Retina (tissue), 1 donor: ENCODE measurements around the gene SLC7A1.

Experiments used
- DNase-seq: peaks from one replicate; pipeline ENCODE4 v3.0.0-alpha.2; 2016

The SLC7A1 gene

DNA sequence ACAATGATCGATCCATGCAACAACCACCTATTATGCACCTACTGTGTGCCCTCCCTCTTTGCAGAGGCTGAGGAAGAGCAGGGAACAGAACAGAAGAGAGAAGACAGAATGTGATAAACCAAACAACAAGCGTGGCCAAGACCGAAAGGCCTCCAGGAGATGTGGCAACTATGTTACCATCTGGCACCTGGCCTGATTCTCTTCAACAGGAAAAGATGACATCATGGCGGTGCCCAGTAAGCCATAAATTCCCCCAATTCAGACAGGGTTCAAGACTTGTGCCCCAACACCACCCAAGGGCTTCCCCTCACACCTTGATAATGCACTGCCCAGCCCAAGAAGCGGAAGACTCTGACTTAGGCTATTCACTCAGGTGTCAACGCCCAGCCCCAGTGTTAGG is 44.3 kb downstream of the SLC7A1 start:
- no peak for DNase-seq

DNA sequence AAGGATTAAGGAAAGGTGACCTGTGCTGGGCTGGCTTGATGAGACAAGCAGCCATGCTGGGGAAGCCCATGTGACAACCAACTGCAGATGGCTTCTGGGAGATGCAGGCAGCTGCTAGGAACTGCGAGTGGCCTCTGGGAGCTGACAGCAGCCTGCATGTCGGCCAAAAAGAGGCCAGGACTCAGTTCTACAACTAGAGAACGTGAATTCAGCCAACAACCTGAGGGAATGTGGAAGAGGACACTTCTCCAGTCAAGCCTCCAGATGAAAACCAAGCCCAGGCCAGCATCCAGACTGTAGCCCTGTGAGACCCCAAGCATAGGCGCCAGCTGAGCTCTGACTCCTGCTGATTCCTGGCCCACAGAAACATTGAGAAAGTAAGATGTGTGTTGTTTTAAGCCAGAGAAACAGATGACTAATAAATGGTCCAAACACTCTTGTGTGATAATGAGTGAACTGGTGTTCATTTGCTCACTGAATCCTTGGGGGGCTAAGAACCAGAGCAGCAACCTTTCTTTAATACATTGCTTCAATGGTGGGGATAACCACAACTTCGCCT is 45.0 kb downstream of the SLC7A1 start:
- no peak for DNase-seq

DNA sequence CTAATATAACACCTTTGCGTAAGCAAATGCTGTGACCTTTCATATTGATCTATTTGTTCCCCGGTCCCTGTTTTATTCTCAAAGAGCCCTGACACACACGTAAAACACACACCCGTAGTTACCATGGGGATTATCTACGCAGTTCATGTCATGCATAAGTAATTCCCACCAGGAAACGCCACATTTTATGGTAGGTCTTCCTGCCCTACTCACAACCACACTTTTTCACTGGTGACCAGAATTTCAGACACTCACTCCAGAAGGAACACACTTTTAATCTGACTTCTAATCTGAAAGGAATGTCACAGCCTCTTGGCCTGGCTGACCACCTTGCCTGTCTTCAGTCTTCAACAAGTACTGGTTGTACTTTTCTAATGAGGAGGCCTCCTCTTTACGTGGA is 46.8 kb downstream of the SLC7A1 start:
- no peak for DNase-seq

DNA sequence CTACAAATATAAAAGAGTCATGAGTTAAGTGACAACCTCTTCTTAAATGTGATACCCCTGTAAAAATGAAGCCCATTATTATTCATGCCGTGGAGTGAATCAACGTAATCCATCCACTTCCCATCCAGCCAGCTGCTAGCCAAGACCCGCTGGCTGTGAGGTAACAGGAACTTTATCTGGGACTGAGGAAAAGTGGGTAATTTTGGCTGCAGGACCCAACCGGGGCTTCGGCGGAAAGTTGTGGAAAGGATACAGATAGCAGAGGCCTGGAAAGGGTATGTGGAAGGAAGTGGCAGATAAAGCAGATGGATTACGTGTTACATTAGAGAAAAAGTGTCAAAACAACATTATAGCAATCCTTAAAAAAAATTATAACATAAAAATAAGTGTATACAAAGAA is 48.3 kb downstream of the SLC7A1 start:
- DNase-seq, result no peak

DNA sequence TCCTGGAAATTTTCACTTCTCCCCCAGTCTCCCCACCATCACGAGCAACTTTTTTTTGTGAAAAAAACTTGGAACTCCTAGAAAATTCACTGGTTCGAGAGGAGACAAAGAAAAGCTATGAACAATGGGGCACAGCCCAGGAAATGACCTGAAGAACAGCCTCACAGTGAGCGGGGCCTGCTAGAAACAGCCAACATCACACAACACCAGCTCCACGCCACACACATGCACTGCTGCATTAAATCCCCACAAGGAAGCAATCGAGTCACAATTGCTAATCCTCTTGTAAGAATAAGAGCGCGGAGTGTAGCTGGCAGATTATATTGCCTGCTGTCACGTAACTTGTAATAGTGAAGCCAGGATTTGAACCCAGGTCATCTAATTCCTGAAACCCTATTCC is 48.8 kb downstream of the SLC7A1 start:
- DNase-seq, result no peak

DNA sequence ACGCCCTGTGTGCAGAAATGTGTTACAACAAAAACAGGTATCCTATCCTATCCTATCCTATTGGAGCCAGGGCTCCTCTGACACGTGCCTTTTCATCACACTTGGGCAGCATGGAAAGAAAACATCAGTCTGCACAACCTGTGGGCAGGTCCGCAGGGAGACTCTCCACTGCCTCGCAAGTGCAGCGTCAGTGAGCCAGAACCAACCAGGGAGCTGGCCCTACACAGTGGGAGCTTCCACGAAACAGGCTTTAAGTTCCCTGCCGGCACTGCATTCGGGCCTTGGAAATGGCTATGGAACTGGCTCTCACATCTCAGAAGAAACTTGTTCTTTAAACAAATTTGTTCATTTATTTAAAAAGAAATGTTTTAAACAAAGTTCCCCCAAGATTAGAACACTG is 49.5 kb downstream of the SLC7A1 start:
- DNase-seq, result no peak

DNA sequence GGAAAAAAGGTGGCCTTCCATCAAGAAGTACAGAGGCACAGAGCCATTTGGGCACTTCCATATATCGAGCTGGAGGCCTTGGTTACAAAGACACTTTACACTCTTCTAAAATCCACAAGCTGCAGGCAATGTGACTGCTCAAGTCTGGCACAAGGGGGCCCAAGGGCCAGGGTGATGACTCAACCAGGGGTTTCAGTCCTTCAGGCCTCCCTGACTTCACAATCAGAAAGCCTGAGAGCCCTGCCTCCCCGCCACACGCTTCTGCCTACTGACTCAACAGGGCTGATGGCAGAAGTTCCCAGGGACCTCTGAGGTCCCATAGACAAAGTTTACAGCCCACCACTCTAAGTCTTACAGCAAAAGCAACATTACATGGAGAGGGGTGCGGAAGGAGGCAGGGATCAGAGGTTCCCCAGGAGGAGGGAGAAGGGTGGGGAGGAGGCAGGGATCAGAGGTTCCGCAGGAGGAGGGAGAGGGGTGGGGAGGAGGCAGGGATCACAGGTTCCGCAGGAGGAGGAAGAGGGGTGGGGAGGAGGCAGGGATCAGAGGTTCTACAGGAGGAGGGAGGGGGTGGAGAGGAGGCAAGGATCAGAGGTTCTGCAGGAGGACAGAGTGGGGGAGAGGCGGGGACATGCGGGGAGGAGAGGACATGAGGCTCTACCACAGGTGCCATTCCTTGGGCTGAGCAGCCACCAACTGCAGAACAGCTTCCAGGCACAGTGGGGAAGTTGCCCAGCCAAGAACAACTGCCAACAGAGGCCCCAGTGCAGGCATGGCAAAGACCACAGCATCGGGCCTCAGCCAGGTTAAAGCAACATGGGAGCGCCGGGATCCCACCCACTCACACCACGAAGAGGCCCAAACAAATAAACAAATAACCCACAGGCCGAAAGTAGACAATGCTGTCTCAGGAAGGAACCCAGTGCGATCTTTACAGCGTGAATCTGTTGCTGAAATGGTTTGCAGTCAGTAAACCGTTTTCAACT is 52.0 kb downstream of the SLC7A1 start:
- DNase-seq, result no peak

DNA sequence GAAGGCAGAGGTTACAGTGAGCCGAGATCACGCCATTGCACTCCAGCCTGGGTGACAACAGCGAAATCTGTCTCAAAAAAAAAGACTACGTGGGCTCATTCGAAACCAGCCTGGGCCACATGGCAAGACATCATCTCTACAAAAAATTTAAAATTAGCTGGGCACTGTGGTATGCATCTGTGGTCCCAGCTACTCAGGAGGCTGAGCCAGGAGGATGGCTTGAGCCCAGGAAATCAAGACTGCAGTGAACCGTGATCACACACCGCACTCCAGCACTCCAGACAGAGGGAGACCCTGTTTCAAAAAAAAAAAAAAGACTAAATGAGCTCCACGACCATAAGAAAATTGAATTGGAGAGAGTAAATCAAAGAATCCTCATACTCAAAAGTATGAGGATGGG is 53.1 kb downstream of the SLC7A1 start:
- DNase-seq, result no peak

DNA sequence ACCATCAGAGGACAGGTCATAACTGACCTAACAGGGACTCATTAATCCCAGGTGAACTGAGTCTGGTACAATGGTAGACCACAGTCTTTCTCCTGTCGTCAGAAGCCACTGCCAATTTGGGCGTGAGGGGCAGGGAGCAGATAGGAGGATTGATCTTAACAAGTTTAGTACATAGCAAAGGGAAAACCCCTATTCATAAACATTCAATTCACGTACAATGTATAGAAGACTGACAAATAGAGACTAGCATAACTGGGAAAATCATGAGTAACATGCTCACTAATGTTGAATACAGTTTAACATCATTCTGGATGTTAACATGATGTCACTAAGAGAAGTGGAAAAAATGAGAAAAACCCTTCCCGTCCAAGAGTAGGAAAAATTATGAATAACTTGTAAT is 54.1 kb downstream of the SLC7A1 start:
- DNase-seq, result no peak

DNA sequence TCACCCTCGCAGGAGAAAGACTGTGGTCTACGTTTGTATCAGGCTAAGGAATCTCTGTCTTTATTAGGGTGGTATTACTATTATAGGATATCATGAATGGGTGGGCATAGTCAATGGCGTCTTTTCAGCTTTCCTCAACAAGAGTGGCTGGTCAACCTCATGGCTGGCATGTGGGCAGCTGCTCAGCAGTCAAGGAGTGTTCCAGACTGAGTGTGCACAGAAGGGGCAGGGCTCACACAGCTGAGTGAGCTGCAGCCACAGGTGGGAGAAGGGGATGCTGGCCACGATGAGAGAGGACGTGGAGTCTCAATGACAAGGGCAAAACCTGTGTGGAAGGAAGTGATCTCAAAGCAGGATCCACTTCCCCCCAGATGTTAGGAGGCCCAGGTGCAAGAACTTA is 54.7 kb downstream of the SLC7A1 start:
- no peak for DNase-seq

DNA sequence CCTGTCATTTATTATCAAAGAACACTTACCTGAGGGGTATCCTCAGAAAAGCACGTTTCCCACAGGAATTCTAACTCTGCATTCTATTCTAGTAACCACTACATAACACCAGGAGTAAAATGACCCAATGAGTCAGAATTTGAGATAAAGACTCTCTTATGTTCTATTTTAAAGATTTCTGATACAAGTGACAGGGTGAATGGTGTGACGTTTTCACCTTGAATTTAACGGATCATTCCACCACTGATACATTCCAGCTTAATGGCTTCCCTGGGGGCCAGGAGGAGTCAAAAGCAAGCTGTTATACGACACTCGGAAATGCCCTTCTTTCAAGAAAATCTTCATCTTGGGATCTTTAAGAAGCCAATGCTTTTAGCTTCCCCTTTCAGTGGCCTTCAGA is 55.2 kb downstream of the SLC7A1 start:
- DNase-seq, result no peak

DNA sequence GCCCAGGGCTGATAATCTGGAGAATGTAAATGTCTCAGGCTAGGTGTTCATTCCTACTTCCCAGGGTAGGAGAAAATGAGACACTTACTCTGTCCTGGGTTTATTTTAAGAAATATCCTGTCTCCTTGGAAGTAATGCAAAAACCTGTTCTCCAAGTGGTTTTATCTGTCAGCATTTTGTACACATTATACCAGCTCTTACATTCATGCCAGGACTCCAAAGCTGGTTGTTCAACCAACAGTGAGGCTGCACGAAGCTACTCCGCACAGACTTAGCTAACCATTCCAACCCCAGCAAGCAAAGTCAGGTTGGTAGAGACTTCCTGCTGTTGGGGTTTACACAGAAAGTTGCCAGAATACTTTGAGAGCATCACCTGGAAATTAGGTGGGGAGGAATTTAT is 55.6 kb downstream of the SLC7A1 start:
- DNase-seq, result no peak

DNA sequence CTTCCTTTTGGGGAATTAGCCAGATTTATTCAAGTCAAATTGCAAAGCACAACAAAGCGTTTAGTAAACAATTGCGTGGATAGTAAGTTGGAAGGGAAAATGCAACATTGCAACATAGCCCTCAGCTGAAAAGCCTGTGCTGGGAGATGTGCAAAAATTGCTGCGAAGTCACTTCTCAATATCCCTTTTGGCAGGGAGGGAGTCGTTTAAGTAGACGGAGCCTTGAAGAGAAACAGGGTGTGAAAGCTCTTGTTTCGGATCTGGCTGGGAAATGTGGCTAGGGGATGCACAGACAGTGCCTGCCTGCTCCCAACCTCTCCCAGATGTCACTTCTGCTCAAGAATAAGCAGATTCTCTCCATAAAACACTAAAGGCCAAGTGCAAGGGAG is 56.8 kb downstream of the SLC7A1 start:
- DNase-seq, result no peak

DNA sequence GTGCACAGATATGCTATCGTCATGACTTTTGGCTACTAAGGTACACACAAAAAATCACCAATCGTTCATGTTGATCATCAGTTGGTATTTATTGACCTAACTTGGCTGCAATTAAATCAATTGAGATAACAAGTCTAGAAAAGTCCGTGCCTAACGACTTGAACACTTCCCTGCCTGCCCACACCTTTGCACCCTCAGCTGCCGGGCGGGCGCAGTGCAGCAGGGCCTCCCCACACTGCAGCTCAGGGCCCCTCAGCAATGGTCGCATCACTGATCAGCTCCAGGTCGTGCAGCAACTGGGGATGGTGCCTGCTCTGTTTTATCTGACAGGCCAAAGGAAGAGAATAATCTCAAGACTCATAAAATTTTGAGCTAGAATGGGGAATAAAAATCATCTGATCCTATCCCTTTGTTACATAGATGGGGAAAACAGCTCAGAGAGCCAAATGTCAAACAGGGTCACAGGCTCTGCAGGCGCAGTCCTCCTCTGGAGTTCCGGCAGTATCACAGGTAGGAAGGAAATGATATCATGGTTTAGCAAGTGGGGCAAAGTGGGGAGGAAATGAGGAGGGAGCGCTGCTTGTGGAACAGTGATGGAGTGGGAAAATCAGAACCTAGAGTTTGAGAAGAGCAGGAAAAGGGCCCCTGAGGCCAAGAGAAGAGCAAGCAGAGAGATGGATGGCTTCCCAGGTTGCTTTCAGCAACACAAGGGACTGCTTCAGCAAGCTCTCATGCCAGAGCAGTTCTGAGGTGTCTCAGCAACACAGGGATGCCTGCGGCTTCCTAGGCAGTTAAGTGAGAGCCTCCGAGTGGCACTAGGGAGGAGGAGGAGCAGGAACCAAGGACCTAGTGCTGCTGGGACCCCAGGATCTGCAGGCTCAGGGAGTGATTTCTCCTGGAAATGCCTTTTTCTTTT is 57.5 kb downstream of the SLC7A1 start:
- no peak for DNase-seq

DNA sequence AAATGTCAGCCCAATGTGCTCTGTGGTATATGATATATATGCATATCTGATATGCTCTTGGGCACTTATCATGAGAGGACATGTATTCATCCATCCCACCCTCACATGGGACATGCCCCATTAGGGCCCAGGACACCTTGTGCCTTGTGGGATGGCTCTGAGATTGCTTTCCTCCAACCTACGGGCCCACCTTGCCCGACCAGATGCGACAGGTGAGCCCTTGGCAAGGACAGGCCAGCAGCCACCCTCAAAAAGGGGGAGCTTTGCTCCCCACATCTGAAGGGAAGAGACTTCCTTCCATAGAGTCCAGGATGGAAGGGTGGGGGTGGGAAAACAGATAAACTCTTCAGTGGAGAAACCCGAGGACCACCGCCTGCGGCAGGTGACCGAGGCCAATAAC is 58.6 kb downstream of the SLC7A1 start:
- DNase-seq, result no peak

DNA sequence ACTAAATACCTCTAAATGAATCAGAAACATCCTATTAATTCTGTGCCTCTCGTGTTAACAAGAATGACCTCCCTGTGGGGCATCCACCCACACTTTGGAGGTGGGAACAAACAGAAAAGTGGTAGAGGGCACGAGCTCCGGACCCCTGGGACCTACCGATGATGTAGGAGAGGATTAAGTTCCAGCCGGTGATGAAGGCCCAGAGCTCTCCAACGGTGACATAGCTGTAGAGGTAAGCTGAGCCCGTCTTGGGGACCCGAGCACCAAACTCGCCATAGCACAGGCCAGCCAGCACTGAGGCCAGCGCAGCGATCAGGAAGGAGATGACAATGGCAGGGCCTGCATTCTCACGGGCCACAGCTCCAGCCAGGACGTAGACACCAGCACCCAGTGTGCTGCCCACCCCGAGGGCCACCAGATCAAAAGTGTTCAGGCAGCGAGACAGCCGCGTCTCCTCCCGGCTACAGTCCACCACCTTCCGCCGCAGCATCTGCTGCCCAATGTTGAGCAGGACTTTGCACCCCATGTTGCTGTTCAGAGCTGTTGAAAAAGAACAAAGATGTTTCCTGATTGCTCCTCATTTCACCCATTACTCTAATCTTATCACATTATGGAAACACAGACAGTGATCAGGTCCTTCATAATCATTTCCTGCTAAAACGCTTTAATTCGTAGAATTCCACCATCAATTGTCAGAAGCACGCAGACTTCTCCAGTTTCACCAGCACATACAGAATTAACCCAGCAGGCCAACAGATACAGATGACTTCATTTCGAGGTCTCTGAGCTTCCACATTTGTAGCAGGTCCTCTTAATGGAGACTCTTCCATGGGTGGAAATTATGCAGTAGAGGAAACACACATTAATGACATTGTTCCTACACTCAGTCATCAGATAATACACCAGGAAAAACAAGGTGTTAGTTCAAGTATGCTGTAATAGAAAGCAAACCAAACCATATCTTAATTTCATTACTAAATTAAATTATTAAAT is 59.5 kb downstream of the SLC7A1 start:
- DNase-seq, result no peak

DNA sequence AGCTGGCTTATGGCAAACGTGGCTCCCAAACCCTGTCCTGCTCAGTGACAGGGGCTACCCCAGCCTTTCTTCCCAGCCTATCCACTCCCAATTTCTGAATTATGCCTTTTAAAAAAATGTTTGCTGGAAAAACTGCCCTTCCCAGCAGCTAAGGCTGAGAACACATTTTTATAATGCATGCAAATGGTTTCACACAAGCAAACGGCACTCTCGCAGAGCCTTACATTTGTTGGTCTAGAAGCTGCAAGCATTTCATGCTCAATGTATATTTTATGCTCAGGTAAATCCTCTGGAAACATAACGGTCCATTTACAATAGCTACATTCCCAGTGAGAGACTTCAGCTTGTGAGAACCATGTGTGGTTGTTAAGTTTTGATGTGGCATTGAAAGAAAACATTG is 61.4 kb downstream of the SLC7A1 start:
- no peak for DNase-seq

DNA sequence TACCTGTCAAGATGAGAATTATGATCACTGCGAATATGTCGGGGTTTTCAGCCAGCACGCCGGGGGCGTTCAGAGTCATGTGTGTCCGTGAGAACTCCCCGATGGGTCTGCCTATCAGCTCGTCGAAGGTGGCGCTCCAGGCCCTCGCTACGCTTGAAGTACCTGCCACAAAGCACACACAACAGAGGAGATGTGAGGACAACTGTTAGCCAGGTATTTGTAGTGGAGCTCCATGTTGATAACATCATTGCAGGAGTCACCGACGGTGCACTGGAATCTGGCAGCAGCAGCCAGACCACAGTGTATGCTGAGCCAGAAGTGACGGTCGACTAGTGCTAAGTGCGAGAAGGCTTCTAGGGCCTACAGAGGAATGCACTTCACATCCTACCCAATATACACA is 62.7 kb downstream of the SLC7A1 start:
- DNase-seq, result no peak

DNA sequence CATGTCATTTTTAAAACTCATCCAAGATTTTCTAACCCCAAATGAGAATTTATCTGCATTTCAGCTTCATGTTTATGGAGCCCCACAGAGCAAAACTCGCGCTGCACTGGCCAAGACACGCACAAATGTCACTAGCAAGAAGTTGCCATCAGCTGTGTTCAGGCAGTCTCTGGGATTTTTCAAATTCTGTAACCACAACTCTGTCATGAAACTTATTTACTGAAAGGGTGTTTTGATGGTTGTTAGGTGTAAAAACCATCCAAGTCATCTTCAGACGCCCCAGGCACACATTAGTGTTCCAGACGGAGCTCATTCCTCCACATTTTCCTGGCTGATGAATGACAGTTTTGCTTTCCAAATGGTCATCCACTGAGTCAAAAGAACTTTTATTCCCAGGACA is 63.4 kb downstream of the SLC7A1 start:
- DNase-seq, result no peak

DNA sequence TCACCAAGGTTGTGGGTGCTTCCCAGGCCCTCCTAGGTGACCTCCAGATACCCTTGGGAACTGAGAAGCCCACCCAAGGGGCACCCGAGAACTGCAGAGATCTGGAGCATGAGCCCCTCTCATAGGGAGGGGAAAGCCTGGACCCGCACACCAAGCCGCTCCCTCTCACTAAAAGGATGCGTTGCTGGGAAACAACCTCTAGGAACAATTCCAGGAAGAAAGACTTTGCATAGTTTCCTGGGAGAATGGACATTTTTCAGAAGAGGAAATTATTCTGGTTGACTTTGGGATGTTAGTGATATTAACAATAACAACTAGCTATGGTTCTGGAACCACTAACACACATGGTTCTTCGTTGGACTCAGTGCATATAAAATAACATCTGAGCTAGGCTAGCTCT is 64.6 kb downstream of the SLC7A1 start:
- DNase-seq, result no peak

DNA sequence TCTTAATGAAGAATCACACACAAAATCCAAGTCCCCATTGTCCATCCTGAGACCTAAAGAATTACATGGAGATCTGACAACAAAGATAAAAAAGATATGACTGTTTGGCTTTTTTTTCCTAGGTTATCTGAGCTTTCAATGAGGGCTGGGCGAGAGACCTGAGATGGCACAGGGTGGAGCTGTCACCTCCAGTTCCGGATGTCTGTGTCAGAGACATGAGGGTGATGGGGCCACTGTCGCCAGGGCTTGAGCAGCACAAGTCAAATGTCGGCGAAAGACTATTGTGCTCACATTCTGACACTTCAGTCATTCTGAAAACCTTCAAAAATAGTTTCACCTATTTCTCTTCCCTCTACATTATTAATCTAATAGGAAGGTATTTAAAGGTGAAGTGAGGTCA is 65.7 kb downstream of the SLC7A1 start:
- no peak for DNase-seq

DNA sequence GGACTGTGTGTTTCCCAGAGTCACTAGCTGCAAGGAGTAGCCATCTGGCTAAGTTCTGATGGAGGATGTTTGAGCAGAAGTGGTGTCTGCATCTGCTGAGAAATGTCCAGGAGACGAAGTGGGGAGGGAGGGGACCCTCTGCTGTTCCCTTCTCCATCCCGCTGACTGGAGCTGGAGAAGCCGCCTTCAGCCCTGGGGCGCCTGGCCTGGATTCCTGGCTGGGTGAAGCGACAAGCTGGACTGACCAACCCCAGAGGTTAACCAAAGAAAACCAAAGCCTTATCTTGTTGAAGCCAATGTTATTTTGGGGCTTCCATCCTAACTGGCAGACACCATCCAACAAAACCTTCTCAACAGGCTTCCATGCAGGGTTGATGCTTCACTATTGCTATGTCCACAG is 67.6 kb downstream of the SLC7A1 start:
- DNase-seq, result no peak
